Caki2 (cell line): ENCODE results near the gene ZBTB16. TPM values are rescaled to one million over a fixed set of nuclear protein-coding genes. Genes with fewer than 3 reads are reported as not detected.
"Not testable (repeated sequence)": the region's sequence is repeated elsewhere in the genome, so short reads cannot be mapped to it uniquely, and the experiment has no call there.

Experiments
- DNase-seq: peaks from one replicate; pipeline ENCODE4 v3.0.0-alpha.2; 2015; ENCODE audit warnings: low read depth
- in situ Hi-C: cut with HindIII; loops from 2 replicates; pipeline ENCODE4 v1.10.0; 2016; ENCODE audit warnings: low sequenced_read_pairs, low pct_unique_long_range_greater_than_20kb, mixed read lengths
- total RNA-seq: library from RNA; depleted of rRNA; stranded (reverse); fragments of >200 nt; shearing (Covaris generic); gene quantifications from 2 replicates; pipeline ENCODE4 v1.2.3, GENCODE V29; 2014; ENCODE audit warnings: low replicate concordance

The ZBTB16 gene
- total RNA-seq, 1 experiment from 2014 or later: not detected

- DNase-seq: no peak
- in situ Hi-C loops: no loop called here
Observed at GRCh38 chr11:114039551-114039950, 20.0 kb upstream of the ZBTB16 start.

GRCh38 chr11:114040706-114041211 lies 18.8 kb upstream of the ZBTB16 start:
- in situ Hi-C loops: no loop called here
- DNase-seq: no peak

- in situ Hi-C loops: no loop called here
- DNase-seq: no peak
Observed at GRCh38 chr11:114042234-114042633, 17.3 kb upstream of the ZBTB16 start.

GRCh38 chr11:114044042-114044871 lies 15.3 kb upstream of the ZBTB16 start:
- in situ Hi-C loops: no loop called here
- no peak for DNase-seq

- in situ Hi-C loops: no loop called here
- DNase-seq: no peak
Observed at GRCh38 chr11:114047327-114047726, 12.2 kb upstream of the ZBTB16 start.

- no peak for DNase-seq
- in situ Hi-C loops: no loop called here
Observed at GRCh38 chr11:114049050-114049449, 10.5 kb upstream of the ZBTB16 start.

GRCh38 chr11:114049766-114050165 lies 9.7 kb upstream of the ZBTB16 start:
- not testable (repeated sequence) for DNase-seq

DNA sequence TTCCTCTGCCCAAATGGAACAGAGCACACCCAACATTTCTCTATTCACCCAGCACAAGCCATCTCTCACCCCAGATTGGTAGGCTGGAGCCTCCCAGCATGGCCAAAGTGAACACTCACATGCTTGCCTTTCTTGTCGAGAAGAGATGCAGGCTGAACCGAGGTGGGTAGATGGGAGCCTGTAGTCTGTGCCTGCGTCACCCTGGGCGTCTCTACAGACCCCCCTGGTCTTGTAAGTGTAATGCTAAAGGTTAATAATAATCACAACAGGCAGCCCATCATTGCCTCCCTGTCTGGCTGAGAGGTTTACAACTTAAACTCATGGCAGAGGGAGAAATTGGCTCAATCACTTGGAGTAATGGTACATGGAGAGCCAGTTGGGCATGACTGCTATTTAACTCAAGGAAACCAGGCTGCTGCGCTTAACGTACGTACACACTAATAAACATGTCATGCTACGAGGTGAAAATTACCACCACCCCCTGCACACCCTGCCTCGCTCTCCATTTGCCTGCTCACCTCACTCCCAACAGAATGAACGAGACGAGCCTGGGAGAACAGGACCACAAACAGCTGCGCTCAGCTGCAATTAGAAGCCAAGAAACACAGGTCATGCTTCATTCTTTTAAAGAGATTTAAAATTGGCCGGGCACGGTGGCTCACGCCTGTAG lies 9.1 kb upstream of the ZBTB16 start:
- in situ Hi-C loops: no loop called here
- no peak for DNase-seq

More at GRCh38 chr11:114049766-114050165, 9.7 kb upstream of the ZBTB16 start:
- in situ Hi-C loops: not testable (repeated sequence)

DNA sequence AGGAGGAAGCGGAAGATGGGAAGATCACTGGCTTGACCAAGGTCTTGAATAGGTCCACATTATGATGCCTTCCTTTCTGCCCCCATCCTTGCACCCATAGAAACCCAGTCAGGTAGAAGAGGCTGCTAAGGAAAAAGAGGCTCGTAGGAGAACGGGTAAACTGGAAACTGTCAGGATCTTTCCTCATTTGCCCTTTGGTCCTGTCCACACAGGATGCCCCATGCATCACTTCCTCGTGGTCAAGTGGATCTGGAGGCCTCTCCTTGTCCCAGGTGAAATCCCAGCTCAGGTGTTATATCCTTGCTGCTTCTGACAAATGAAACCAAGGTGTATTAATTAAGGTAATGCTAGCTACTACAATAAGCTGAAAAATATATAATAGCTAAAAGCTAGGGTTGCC lies 8.0 kb upstream of the ZBTB16 start:
- DNase-seq: no peak
- in situ Hi-C loops: no loop called here

DNA sequence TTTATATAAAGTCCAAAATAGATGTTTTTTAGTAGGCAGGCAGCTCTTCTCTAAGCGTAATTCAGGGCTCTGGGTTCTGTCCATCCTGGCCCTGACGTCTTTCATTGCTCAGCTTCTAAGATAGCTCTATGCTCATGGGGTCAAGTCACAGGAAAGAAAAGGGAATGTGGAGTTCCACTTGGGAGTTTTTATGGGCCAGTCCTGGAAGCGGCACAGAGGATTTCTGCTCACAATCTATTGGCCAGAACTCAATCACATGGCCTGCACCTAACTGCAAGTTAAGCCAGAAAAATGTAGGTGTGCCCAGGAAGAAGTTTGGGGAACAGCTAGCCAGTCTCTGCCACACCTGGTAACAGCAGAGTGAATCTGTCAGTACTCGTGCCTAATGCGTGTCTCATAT lies 7.4 kb upstream of the ZBTB16 start:
- in situ Hi-C loops: no loop called here

GRCh38 chr11:114053406-114053805 lies 6.1 kb upstream of the ZBTB16 start:
- no peak for DNase-seq
- in situ Hi-C loops: no loop called here

More for the DNA sequence above, 7.4 kb upstream of the ZBTB16 start:
- no peak for DNase-seq

- no peak for DNase-seq
- in situ Hi-C loops: no loop called here
Observed at GRCh38 chr11:114054806-114055205, 4.7 kb upstream of the ZBTB16 start.

DNA sequence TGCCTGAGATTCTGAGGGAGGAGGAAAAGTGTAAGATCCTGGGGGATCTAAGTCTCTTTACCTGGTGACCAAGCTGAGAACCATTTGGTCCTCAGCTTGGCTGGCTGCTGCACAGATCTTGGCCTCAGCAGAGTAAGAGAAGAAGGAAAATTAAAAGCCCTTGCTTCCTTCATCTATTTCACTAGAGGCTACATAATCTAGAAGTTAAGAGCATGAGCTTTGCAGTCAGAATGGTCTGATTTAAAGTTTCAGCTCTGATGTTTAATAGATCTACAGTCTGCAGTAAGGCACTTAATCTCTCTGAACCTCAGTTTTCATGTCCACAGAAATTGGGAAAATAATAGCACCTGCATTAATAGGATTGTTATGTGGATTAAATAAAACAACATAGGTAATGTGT lies 3.1 kb upstream of the ZBTB16 start:
- in situ Hi-C loops: no loop called here
- no peak for DNase-seq

- no peak for DNase-seq
- in situ Hi-C loops: no loop called here
Observed at GRCh38 chr11:114057147-114057546, 2.4 kb upstream of the ZBTB16 start.

DNA sequence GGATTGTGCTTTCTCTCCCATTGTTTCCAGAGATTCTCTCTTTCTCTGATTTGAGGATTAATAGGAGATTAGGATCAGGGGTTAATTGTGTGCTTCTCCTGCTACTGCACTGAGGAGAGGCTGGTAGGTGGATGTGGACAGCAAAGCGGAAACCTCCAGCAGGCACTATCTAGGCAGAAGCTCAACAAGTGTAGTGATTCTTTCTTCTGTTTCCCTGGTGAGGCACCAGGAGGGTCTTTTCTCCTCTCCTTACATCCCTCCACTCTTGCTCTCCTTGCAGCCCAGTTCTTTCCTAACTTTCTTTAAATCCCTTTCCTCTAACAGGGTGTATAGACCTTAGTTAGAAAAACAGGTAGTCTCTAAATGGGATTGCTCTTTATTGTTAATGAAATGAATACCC lies 1.9 kb upstream of the ZBTB16 start:
- in situ Hi-C loops: no loop called here
- no peak for DNase-seq

DNA sequence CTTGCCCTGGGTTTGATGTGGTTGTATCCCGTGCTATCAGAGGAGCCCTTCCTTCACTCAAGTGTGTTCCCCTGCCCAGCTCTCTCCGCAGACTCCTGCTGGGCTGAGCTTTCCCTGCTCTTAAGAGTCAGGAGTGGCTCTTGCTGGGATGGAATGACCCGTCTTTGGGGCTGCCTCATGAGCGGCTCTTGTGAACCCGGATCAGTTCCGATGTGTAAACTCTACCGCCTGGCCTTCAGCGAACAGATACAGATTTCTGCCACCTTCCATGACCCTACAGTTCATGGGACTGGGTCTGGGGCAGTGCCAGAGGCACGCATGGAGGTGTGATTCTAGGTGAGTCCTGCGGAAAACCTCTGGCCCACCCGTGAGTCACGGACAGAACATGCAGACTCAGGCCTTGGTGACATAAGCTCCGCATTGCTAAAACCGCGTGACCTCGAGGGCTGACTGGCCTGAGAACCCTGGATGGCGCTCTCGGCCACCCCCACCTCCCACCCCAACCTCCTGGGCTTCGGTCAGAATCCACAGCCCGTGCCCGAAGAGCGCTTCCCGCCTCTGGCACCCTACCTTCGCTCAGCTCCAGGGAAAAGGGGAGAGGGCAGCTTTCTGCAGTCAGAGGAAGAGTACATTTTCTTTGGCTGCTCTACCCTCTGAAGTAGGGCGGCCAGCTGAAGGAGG lies 1.3 kb upstream of the ZBTB16 start:
- in situ Hi-C loops: no loop called here
- no peak for DNase-seq

- in situ Hi-C loops: no loop called here
- no peak for DNase-seq
Observed at GRCh38 chr11:114058871-114059277, 637 bp upstream of the ZBTB16 start.

- DNase-seq: no peak
- in situ Hi-C loops: no loop called here
Observed at GRCh38 chr11:114059984-114060391, 477 bp downstream of the ZBTB16 start.
